ENCODE results near the gene EXD1.
"Not testable (repeated sequence)": the region's sequence is repeated elsewhere in the genome, so short reads cannot be mapped to it uniquely, and the experiment has no call there.

EXD1 gene

DNA sequence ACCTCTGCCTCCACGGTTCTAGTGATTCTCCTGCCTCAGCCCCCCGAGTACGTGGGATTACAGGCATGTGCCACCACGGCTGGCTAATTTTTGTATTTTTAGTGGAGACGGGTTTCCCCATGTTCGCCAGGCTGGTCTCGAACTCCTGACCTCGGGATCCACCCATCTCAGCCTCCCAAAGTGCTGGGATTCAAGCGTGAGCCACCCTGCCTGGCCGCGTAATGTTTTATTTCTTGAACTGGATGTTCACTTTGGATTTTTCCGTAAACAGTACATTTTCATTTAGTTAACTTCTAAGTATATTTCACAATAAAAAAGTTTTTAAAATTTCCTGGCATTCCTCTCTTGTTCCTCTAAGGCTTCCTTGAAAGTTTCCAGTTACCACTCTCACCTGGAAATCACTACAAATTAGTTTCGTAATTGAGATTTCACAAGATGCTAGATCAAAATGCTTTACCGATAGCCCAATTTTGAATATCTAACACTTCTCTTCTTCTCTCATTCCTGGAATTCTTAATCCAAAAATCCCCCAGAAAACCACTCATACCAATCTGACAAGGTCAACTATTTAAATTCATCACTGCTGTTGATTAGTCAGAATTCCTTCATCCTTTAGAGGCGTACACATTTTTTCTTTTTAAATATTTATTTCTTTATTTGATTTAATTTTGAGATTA, 69.8 kb downstream of the EXD1 start:
- no peak for DNase-seq
- in situ Hi-C loops (cut with HindIII; ENCODE audit: low pct_ligation_motif_present, low pct_unique_long_range_greater_than_20kb, low sequenced_read_pairs): no loop called here

DNA sequence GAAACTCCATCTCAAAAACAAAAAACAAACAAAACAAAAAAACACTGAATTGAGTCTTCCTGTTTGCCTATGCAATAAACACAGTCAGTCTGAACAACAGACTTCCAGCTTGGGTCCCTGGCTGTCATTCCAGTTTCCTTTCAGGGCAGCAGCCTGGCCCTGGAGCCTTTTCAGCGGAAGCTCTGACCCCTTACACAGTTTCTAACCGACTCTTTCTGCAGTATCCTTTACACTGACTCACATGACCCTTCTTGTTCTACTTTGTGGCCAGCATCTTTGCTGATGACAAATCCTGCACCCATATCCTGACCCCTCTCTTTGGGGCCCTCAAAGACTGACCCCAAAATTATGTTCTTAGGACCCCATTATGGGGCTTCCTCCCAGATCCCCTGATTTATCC, 76.1 kb downstream of the EXD1 start:
- no peak for DNase-seq
- in situ Hi-C loops (cut with HindIII; ENCODE audit: low pct_ligation_motif_present, low pct_unique_long_range_greater_than_20kb, low sequenced_read_pairs): no loop called here

DNA sequence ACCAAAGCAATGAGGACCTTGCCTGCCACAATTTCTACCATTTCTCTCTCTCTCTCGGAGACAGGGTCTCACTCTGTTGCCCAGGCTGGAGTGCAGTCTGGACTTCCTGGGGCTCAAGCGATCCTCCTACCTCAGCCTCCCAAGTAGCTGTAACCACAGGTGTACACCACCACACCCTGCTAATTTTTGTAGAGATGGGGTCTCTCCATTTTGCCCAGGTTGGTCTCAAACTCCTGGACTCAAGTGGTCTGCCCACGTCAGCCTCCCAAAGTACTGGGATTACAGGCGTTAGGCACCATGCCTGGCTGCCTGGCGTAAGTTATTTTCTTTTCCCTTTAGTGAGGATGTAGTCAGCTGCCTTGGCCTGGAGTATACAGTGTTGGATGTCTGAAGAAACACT, 76.8 kb downstream of the EXD1 start:
- DNase-seq: no peak
- in situ Hi-C loops (cut with HindIII; ENCODE audit: low pct_ligation_motif_present, low pct_unique_long_range_greater_than_20kb, low sequenced_read_pairs): no loop called here

DNA sequence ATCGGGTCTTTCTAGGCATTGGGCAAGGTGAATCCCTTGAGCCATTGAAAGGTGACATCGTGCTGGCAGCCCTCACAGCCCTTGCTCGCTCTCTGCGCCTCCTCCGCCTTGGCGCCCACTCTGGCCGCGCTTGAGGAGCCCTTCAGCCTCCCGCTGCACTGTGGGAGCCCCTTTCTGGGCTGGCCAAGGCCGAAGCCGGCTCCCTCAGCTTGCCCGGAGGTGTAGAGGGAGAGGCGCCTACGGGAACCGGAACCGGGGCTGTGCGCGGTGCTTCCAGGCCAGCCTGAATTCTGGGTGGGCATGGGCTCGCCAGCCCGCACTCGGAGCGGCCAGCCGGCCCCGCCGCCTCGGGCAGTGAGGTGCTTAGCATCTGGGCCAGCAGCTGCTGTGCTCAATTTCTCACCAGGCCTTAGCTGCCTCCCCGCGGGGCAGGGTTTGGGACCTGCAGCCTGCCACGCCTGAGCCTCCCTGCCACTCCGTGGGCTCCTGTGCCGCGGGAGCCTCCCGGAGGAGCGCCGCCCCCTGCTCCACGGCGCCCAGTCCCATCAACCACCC, 79.0 kb downstream of the EXD1 start:
- in situ Hi-C loops (cut with HindIII; ENCODE audit: low pct_ligation_motif_present, low pct_unique_long_range_greater_than_20kb, low sequenced_read_pairs): no loop called here
- DNase-seq: no peak

DNA sequence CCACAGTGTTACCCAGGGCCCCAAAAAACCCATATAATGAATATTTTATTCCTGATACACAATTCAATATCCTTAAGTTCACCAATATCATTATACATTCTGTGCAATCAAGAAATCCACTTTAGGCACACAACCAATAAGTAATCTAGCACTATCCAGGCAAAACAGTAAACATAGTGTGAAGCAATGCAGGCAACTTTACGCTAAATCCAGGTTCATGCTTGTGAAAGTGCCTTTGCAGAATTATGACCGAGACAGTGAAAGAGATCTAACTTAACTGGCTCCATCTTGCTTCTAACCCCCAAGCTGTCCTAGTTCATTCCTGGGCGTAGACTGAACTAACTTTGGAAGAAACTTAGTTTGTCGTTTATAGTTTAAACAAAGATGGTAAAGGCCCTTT, 80.3 kb downstream of the EXD1 start:
- no peak for DNase-seq
- in situ Hi-C loops (cut with HindIII; ENCODE audit: low pct_ligation_motif_present, low pct_unique_long_range_greater_than_20kb, low sequenced_read_pairs): no loop called here

DNA sequence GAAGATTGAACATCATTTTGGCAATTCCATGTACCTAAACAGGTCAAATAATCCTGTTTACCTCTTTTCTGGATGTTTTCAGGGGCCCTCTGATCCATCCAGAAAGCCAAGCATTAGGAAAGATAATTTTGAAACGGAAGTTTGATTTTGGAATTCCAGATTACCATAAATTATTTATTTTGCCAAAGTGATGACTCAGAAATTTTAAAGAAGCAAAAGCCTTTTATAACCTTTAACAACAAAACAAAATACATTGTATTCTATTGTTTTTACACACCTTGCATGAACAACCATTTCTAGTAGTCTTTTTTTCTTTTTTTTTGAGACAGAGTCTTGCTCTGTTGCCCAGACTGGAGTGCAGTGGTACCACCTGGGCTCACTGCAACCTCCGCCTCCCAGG, 82.5 kb downstream of the EXD1 start:
- in situ Hi-C loops (cut with HindIII; ENCODE audit: low pct_ligation_motif_present, low pct_unique_long_range_greater_than_20kb, low sequenced_read_pairs): no loop called here
- DNase-seq: no peak

DNA sequence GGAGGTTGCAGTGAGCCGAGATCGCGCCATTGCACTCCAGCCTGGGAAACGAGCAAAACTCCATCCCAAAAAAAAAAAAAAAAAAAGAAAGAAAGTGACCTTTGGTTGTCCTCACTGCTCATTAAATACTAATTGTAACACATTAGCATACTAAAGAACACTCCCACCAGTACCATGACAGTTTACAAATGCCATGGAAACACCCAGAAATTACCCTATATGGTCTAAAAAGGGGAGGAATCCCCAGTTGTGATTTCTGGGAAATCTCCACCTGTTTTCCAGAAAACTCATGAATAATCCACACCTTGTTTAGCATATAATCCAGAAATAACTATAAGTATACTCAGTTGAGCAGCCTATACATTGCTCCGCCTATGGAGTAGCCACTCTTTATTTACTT, 90.9 kb downstream of the EXD1 start:
- in situ Hi-C loops (cut with HindIII; ENCODE audit: low pct_ligation_motif_present, low pct_unique_long_range_greater_than_20kb, low sequenced_read_pairs): no loop called here
- no peak for DNase-seq

DNA sequence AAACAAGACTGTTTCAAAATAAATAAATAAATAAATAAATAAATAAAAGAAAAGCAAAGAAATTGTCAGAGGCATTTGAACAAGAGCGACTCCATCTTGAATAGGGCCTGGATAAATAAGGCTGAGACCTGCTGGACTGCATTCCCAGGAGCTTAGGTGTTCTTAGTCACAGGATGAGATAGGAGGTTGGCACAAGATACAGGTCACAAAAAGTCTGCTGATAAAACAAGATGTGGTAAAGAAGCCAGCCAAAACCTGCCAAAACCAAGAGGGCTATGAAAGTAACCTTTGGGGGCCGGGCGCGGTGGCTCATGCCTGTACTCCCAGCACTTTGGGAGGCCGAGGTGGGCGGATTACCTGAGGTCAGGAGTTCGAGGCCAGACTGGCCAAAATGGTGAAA, 91.4 kb downstream of the EXD1 start:
- DNase-seq; in situ Hi-C loops (cut with HindIII; ENCODE audit: low pct_ligation_motif_present, low pct_unique_long_range_greater_than_20kb, low sequenced_read_pairs): not testable (repeated sequence)

DNA sequence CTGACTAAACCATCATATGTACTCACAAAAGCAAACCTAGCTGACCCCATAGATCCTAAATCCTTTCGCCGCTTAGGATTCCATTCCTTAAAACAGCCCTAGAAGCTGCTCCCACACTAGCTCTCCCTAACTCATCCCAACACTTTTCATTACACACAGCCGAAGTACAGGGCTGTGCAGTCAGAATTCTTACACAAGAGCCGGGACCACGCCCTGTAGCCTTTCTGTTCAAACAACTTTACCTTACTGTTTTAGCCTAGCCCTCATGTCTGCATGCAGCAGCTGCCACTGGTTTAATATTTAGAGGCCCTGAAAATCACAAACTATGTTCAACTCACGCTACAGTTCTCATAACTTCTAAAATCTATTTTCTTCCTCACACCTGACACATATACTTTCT, 95.0 kb downstream of the EXD1 start:
- in situ Hi-C loops (cut with HindIII; ENCODE audit: low pct_ligation_motif_present, low pct_unique_long_range_greater_than_20kb, low sequenced_read_pairs); DNase-seq: not testable (repeated sequence)

DNA sequence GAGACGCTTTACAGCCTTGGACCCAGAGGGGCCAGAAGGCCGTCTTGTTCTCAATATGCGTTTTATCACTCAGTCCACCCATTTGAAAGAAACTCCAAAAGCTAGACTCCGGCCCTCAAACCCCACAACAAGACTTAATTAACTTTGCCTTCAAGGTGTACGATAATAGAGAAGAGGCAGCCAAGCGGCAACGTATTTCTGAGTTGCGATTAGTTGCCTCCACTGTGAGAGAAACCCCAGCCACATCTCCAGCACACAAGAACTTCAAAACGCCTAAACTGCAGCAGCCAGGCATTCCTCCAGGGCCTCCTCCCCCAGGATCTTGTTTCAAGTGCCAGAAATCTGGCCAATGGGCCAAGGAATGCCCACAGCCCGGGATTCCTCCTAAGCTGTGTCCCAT, 97.1 kb downstream of the EXD1 start:
- DNase-seq: no peak

More for the DNA sequence above, 97.1 kb downstream of the EXD1 start:
- in situ Hi-C loops (cut with HindIII; ENCODE audit: low pct_ligation_motif_present, low pct_unique_long_range_greater_than_20kb, low sequenced_read_pairs): no loop called here
